ENCODE measurements around the gene KRTAP10-3. TPM values are rescaled to one million over a fixed set of nuclear protein-coding genes. Genes with fewer than 3 reads are reported as not detected.

KRTAP10-3 gene
- total and polyA plus RNA-seq, 9 of the 15 experiments (the other 6 are each of a cell fraction or from before 2014, with no cell fraction given) = not detected

DNA sequence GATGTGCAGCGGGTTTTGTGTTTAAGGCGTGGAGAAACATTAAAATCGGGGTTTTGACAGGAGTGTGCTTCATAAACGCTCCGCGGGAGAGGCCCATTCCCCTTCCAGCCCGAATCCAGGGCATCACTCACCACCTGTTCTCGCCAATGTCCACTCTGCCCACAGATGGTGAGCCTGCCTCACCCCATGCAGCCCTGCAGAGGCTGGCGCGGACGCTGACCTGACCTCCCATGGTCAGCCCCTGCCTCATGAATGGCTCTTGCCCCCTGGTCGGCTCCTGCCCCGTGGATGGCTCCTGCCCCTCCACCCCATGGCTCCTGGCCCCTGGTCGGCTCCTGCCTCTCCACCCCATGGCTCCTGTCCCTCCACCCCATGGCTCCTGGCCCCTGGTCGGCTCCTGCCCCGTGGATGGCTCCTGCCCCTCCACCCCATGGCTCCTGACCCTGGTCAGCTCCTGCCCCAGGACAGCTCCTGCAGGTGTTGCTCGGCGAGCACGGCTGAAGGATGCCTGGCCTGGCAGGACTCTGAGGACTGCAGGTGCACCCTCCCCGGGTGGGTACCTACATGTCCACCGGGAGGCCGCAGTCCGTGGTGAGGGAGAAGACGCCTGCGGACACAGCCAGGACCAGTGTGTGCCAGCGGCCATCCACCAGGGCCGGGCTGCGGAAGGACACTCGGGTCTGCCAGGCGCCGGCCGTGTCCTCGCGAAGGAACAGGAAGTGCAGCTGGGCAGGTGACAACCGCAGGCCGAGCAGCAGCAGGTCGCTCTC is 25.3 kb downstream of the KRTAP10-3 start:
- no peak overlapping the region for H3K4me2 ChIP-seq (ENCODE audit: insufficient read depth, low read length)
- H3K9ac ChIP-seq (ENCODE audit: insufficient read depth in 1 of 2, low read depth in 2 of 2, low read length in 2 of 2) = no peak overlapping the region
- ChIA-PET CTCF (ENCODE audit: low intra/inter-chr PET ratio) (no interaction called here), POLR2A (interaction anchor here (0.6 kb wide), 1 partner anchor 19 kb away, joined by 3 read pairs; no protein-coding TSS in a partner anchor)
- H4K20me1 ChIP-seq (replicated peaks; ENCODE audit: control insufficient read depth, insufficient read depth, low read length) = peaks cover 11% of the 10 kb centered on the region; the same call in 1 of the 2 replicates
- no peak overlapping the region for H3K4me3 ChIP-seq
- BruUV-seq (replicated peaks) = no TSS peak
- WGBS (ENCODE audit: insufficient coverage, low coverage, missing lambda C conversion rate) = 46% methylated on average over 35 of the region's 37 CpGs
- no peak overlapping the region for H2AFZ ChIP-seq (ENCODE audit: low read depth, low read length)
- no peaks in the 10 kb centered on the region for H3K79me2 ChIP-seq (ENCODE audit: control insufficient read depth, insufficient read depth, low read length)
- TF ChIP-seq SMAD4 (CRISPR knock-in tag; conservative IDR thresholded peaks at IDR 0.05) = no peak
- no peak for TF ChIP-seq SRSF9 (IDR thresholded peaks at IDR 0.05; ENCODE audit: borderline replicate concordance, low read depth, low read length)
- no peak for TF ChIP-seq GTF3C2 (IDR thresholded peaks at IDR 0.05; ENCODE audit: borderline replicate concordance, extremely low read depth, insufficient read length)
- H3K36me3 ChIP-seq (ENCODE audit: control insufficient read depth, insufficient read depth, low read length) = no peaks in the 10 kb centered on the region
- DNase-seq (ENCODE audit: extremely low read depth in 1 of 4, low spot score in 3 of 4) (no peak), FAIRE-seq (no peak), ATAC-seq (no peak)
- H3K9me3 ChIP-seq (replicated peaks; ENCODE audit: control insufficient read depth, insufficient read depth, low read depth, low read length) = no peaks in the 10 kb centered on the region; the same call in 1 of the 2 replicates
- peaks cover 0 to 21% of the 10 kb centered on the region in 2 experiments; a peak in 2 of 5 replicates for H3K4me1 ChIP-seq (replicated peaks in 1 of 2; ENCODE audit: control insufficient read depth in 2 of 2, insufficient read depth in 2 of 2, low read length in 2 of 2)
- intact Hi-C loops (cut with micrococcal nuclease) = no loop called here
- H3K27ac ChIP-seq (ENCODE audit: extremely low read depth, low read depth, low read length) = no peak overlapping the region
- peaks cover 36 to 58% of the 10 kb centered on the region in 2 experiments for H3K27me3 ChIP-seq (ENCODE audit: control insufficient read depth in 2 of 2, insufficient read depth in 2 of 2, low read length in 2 of 2)
- H3K9me1 ChIP-seq (ENCODE audit: control insufficient read depth, insufficient read depth, low read length) = no peaks in the 10 kb centered on the region
- in situ Hi-C loops (cut with MboI) = no loop called here
